Erythroblast (primary cell): ENCODE data around the gene TMEM150C.
"Not testable (repeated sequence)": the region's sequence is repeated elsewhere in the genome, so short reads cannot be mapped to it uniquely, and the experiment has no call there.

Source experiments
- GATA1 ChIP-seq: IDR thresholded peaks from 2 replicates; pipeline ENCODE4 v1.6.1; 2011; ENCODE audit warnings: low read depth, mild to moderate bottlenecking, control low read depth, low read length, moderate library complexity
- POLR2A ChIP-seq: IDR thresholded peaks from 2 replicates; pipeline ENCODE4 v1.6.1; 2011; ENCODE audit warnings: mild to moderate bottlenecking, low read length

GRCh38 chr4:82547850-82548249, 13.9 kb downstream of the TMEM150C start:
- TF ChIP-seq POLR2A, GATA1: not testable (repeated sequence)
